Keratinocyte (primary cell): Measurements from ENCODE around the gene CMIP. TPM values are rescaled to one million over a fixed set of nuclear protein-coding genes. Genes with fewer than 3 reads are reported as not detected.

Experiments used
- DNase-seq: peaks from one replicate; pipeline ENCODE4 v3.0.0-alpha.2; 2011; ENCODE audit warnings: low read depth, missing footprints, low spot score
- FAIRE-seq: peaks from 2 replicates; lab custom pipeline; 2011; peaks lifted over from hg19 to GRCh38; lab: Jason Lieb, UNC
- H2AFZ ChIP-seq: 2 replicates; pipeline ENCODE4 v1.6.0; 2012; ENCODE audit warnings: low read length, control low read depth, inconsistent platforms; ENCODE audit not compliant: control insufficient read depth
- H3K27ac ChIP-seq: 2 replicates; pipeline ENCODE4 v1.5.1; 2011; ENCODE audit warnings: low read length; ENCODE audit not compliant: control insufficient read depth, insufficient read depth
- H3K27me3 ChIP-seq: 3 replicates; pipeline ENCODE4 v1.6.0; 2011; ENCODE audit warnings: low read length; ENCODE audit not compliant: control insufficient read depth, insufficient read depth; ENCODE audit errors: extremely low read depth
- H3K36me3 ChIP-seq, 2 experiments: 2 replicates in 1 of 2; 3 replicates in 1 of 2; pipeline ENCODE4 v1.5.1; 2011; ENCODE audit warnings: low read length in 2 of 2, mild to moderate bottlenecking in 1 of 2; ENCODE audit not compliant: control insufficient read depth in 2 of 2, insufficient read depth in 2 of 2; ENCODE audit errors: extremely low read depth in 1 of 2
- H3K4me1 ChIP-seq: 3 replicates; pipeline ENCODE4 v1.5.1; 2011; ENCODE audit warnings: low read length; ENCODE audit not compliant: control insufficient read depth, insufficient read depth; ENCODE audit errors: extremely low read depth
- H3K4me2 ChIP-seq: 3 replicates; pipeline ENCODE4 v1.6.0; 2011; ENCODE audit warnings: low read depth, low read length; ENCODE audit not compliant: control insufficient read depth, insufficient read depth; ENCODE audit errors: extremely low read depth
- H3K4me3 ChIP-seq, 3 experiments: fragments of 200-600 bp in 1 of 3; sonication (generic) in 1 of 3; 2 replicates in 2 of 3; 3 replicates in 1 of 3; pipeline ENCODE4 v1.5.1; 2011 to 2016; ENCODE audit warnings: low read length in 3 of 3, mild to moderate bottlenecking in 3 of 3, control low read depth in 2 of 3, inconsistent platforms in 1 of 3, low read depth in 1 of 3, mixed read lengths in 1 of 3, mixed run types in 1 of 3, moderate library complexity in 1 of 3; ENCODE audit not compliant: control insufficient read depth in 2 of 3, insufficient read depth in 2 of 3; ENCODE audit errors: extremely low read depth in 1 of 3
- H3K79me2 ChIP-seq: 2 replicates; pipeline ENCODE4 v1.6.0; 2012; ENCODE audit warnings: low read length; ENCODE audit not compliant: control insufficient read depth, insufficient read depth
- H3K9ac ChIP-seq: 3 replicates; pipeline ENCODE4 v1.6.0; 2011; ENCODE audit warnings: low read length; ENCODE audit not compliant: control insufficient read depth, insufficient read depth; ENCODE audit errors: extremely low read depth
- H3K9me1 ChIP-seq: 3 replicates; pipeline ENCODE4 v1.6.0; 2011; ENCODE audit warnings: low read length; ENCODE audit not compliant: control insufficient read depth, insufficient read depth; ENCODE audit errors: extremely low read depth
- H3K9me3 ChIP-seq: 2 replicates; pipeline ENCODE4 v1.5.1; 2012; ENCODE audit warnings: low read depth, low read length; ENCODE audit not compliant: control insufficient read depth
- H4K20me1 ChIP-seq: 3 replicates; pipeline ENCODE4 v1.6.0; 2011; ENCODE audit warnings: low read length; ENCODE audit not compliant: control insufficient read depth, insufficient read depth; ENCODE audit errors: extremely low read depth
- EZH2 ChIP-seq: IDR thresholded peaks from one replicate; pipeline ENCODE4 v1.6.1; 2012; ENCODE audit warnings: inconsistent platforms, mild to moderate bottlenecking, low read length, moderate library complexity
- dilution Hi-C: fragments of 300-500 bp; cut with MboI; formaldehyde crosslinking; loops from one replicate; pipeline ENCODE4 v1.7.0; 2020; ENCODE audit warnings: low sequenced_read_pairs; ENCODE audit not compliant: extremely low pct_ligation_motif_present
- polyA plus RNA-seq, 5 experiments: library from polyadenylated mRNA; depleted of rRNA in 3 of 5; stranded (reverse) in 3 of 5; stranded (forward) in 1 of 5; unstranded in 1 of 5; fragments of >200 nt; gene quantifications; 1 replicate in 1 of 5; 2 replicates in 3 of 5; 3 replicates in 1 of 5; pipeline versions ENCODE4 v1.2.1 to v1.2.3, GENCODE V29; 2011 to 2012; ENCODE audit warnings: missing spikeins in 2 of 5, low read depth in 1 of 5, low replicate concordance in 1 of 5
- TF ChIP-seq, protein P1 (sequence below), 3 experiments: IDR thresholded peaks in 1 of 3; conservative IDR thresholded peaks in 1 of 3; optimal IDR thresholded peaks in 1 of 3; 2 replicates in 2 of 3; 3 replicates in 1 of 3; pipeline versions ENCODE3 to v1.5.1; 2011; ENCODE audit warnings: low read length in 3 of 3, mild to moderate bottlenecking in 3 of 3, moderate library complexity in 2 of 3, control low read depth in 1 of 3, inconsistent platforms in 1 of 3; ENCODE audit not compliant: insufficient read depth in 2 of 3; ENCODE audit errors: extremely low read depth in 1 of 3

CMIP gene
- polyA plus RNA-seq, 1 donor (not counting 4 experiments of a cell fraction or from before 2014, with no cell fraction given) = 5.0 TPM

DNA sequence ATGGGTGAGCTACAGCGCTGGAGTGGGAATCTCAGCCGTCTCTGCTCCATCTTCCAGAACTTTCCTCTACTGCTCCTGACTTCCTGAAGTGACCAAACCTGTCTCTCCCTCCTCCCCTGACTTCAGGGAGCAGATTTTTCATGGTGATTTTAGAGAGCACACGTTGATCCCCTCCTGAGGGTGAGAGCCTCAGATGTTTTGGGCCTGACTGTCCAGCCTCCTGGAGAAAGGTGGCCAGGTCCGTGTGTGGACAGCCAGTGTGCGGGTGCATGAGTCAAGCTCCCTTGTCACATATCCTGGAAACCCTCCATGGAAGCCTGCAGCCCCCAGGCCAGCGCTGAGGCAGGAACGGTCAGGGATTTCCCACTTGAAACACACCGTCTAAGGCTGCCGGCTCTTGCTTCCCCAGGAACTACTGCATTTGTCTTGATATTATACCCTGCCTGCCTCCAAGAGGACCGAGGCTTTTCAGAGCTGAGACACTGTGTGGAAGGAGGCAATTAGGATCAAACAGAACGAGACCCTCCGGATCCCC, 143.1 kb downstream of the CMIP start:
- DNase-seq (no peak), FAIRE-seq (no peak)
- peaks cover 34% of the 10 kb centered on the region for H3K4me1 ChIP-seq

DNA sequence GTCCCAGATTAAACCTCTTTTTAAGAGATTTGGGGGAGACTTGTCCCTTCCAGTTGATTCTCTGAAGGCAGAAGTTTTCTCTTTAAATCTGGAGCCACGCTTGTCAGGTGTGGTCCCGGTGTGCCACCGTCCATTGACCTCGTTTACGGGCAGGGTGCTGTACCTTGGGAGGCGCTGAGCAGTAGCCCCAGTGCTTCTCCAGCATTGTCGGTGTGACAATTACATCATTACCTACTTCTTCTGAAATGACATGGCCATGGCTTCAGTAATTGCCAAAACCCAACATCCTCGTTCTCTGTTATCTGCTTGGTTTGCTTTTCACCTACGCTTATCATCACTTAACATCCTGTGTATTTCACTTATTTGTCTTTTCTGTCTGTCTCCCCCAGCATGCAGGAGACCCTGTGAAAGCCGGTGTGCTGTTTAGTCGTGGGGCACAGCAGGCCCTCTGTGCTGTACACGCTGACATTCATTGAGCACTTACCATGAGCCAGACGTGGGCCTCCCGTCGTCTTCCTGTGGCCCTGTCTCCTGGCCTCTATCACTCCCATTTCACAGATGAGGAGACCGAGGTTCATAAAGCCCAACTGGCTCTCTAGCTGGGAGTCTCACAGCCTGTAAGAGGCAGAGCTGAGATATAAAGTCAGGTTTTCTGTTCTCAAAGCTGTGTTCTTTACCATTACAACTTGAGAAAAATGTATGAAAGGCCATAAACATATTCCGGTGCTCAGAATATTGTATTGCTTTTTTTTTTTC, 143.9 kb downstream of the CMIP start:
- DNase-seq (no peak), FAIRE-seq (no peak)
- dilution Hi-C loops = no loop called here
- Histone ChIP-seq H3K4me1 (peaks cover 34% of the 10 kb centered on the region), H3K27me3 (no peaks in the 10 kb centered on the region), H3K9ac (no peak overlapping the region), H3K4me2 (no peak overlapping the region), H3K9me1 (no peaks in the 10 kb centered on the region), H3K36me3 (peaks cover 2 to 15% of the 10 kb centered on the region in 2 experiments), H3K79me2 (peaks cover 79% of the 10 kb centered on the region), H3K9me3 (no peaks in the 10 kb centered on the region), H3K27ac (no peak overlapping the region), H4K20me1 (peaks cover 5% of the 10 kb centered on the region), H3K4me3 (no peak overlapping the region), H2AFZ (no peak overlapping the region)
- no peak for TF ChIP-seq EZH2
- TF ChIP-seq, protein P1, sequence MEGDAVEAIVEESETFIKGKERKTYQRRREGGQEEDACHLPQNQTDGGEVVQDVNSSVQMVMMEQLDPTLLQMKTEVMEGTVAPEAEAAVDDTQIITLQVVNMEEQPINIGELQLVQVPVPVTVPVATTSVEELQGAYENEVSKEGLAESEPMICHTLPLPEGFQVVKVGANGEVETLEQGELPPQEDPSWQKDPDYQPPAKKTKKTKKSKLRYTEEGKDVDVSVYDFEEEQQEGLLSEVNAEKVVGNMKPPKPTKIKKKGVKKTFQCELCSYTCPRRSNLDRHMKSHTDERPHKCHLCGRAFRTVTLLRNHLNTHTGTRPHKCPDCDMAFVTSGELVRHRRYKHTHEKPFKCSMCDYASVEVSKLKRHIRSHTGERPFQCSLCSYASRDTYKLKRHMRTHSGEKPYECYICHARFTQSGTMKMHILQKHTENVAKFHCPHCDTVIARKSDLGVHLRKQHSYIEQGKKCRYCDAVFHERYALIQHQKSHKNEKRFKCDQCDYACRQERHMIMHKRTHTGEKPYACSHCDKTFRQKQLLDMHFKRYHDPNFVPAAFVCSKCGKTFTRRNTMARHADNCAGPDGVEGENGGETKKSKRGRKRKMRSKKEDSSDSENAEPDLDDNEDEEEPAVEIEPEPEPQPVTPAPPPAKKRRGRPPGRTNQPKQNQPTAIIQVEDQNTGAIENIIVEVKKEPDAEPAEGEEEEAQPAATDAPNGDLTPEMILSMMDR (optimal IDR thresholded peaks at IDR 0.05 in 1 of 3, IDR thresholded peaks at IDR 0.05 in 1 of 3, conservative IDR thresholded peaks at IDR 0.05 in 1 of 3; ENCODE audit: extremely low read depth in 1 of 3, insufficient read depth in 2 of 3, low read length in 3 of 3) = no peak

More for the DNA sequence above, 143.1 kb downstream of the CMIP start:
- dilution Hi-C loops = no loop called here
- Histone ChIP-seq H3K4me3 (no peak overlapping the region), H3K27me3 (no peaks in the 10 kb centered on the region), H2AFZ (no peak overlapping the region), H3K27ac (no peak overlapping the region), H3K9me3 (no peaks in the 10 kb centered on the region), H3K4me2 (no peak overlapping the region), H4K20me1 (peaks cover 5% of the 10 kb centered on the region), H3K79me2 (peaks cover 79% of the 10 kb centered on the region), H3K9ac (no peak overlapping the region), H3K36me3 (peaks cover 4 to 18% of the 10 kb centered on the region in 2 experiments), H3K9me1 (no peaks in the 10 kb centered on the region)
- no peak for TF ChIP-seq EZH2
- TF ChIP-seq, protein P1 (optimal IDR thresholded peaks at IDR 0.05 in 1 of 3, IDR thresholded peaks at IDR 0.05 in 1 of 3, conservative IDR thresholded peaks at IDR 0.05 in 1 of 3; ENCODE audit: extremely low read depth in 1 of 3, insufficient read depth in 2 of 3, low read length in 3 of 3) = no peak
